HepG2 (cell line): ENCODE results near the gene FAM222A. TPM values are rescaled to one million over a fixed set of nuclear protein-coding genes. Genes with fewer than 3 reads are reported as not detected.

Source experiments
- ATAC-seq: fragments of 200-7000 bp; cut with Tn5 transposase; 3 replicates; pipeline ENCODE4 v1.9.1; 2020; ENCODE audit warnings: mild to moderate bottlenecking, moderate library complexity
- BruUV-seq: library from RNA; stranded (reverse); fragments of 400-500 nt; replicated peaks from 2 replicates; lab custom pipeline; 2021; lab: Mats Ljungman, UMichigan
- CTCF ChIA-PET: fragments of 300-600 bp; formaldehyde crosslinking; extraction: SDS; loops from one replicate; lab custom pipeline; 2021; ENCODE audit warnings: low total read pairs, inconsistent platforms, low intra/inter-chr PET ratio; lab: Yijun Ruan, JAX
- POLR2A ChIA-PET: fragments of 350-600 bp; sonication (Branson Sonifier 250); formaldehyde crosslinking; loops from one replicate; lab custom pipeline; 2020; ENCODE audit warnings: antibody characterized with exemption, inconsistent platforms; lab: Yijun Ruan, JAX
- DNase-seq: peaks from one replicate; pipeline ENCODE4 v3.0.0-alpha.2; 2015; ENCODE audit warnings: low spot score
- FAIRE-seq: peaks from 3 replicates; lab custom pipeline; 2011; peaks lifted over from hg19 to GRCh38; lab: Jason Lieb, UNC
- H2AFZ ChIP-seq: one replicate; pipeline ENCODE4 v1.6.1; 2011; ENCODE audit warnings: low read length, inconsistent platforms
- H3K27ac ChIP-seq: fragments of 300-600 bp; 3 replicates; pipeline ENCODE4 v1.8.0; 2011; ENCODE audit warnings: mixed run types, mild to moderate bottlenecking, mixed read lengths, low read length, inconsistent platforms; ENCODE audit not compliant: insufficient read depth; ENCODE audit errors: extremely low read length
- H3K27me3 ChIP-seq, 2 experiments: fragments of 200-600 bp in 1 of 2; 2 replicates in 1 of 2; 3 replicates in 1 of 2; pipeline versions ENCODE4 v1.6.0 to v1.8.0; 2011; ENCODE audit warnings: low read length in 2 of 2, mild to moderate bottlenecking in 2 of 2, moderate library complexity in 2 of 2, inconsistent platforms in 1 of 2; ENCODE audit not compliant: insufficient read depth in 2 of 2, control insufficient read depth in 1 of 2
- H3K36me3 ChIP-seq, 2 experiments: fragments of 200-600 bp in 1 of 2; replicated peaks in 1 of 2; 2 replicates in 1 of 2; 3 replicates in 1 of 2; pipeline versions ENCODE4 v1.5.1 to v1.8.0; 2011; ENCODE audit warnings: low read length in 2 of 2, inconsistent platforms in 1 of 2; ENCODE audit not compliant: insufficient read depth in 2 of 2, control insufficient read depth in 1 of 2
- H3K4me1 ChIP-seq: 2 replicates; pipeline ENCODE4 v1.5.1; 2012; ENCODE audit warnings: low read length, inconsistent platforms; ENCODE audit not compliant: insufficient read depth
- H3K4me2 ChIP-seq: 2 replicates; pipeline ENCODE4 v1.6.0; 2011; ENCODE audit warnings: low read depth, low read length, inconsistent platforms
- H3K4me3 ChIP-seq, 3 experiments: fragments of 200-600 bp in 1 of 3; sonication (generic), shearing (Covaris generic) in 1 of 3; replicated peaks in 1 of 3; 2 replicates each; pipeline ENCODE4 v1.5.1; 2011 to 2016; ENCODE audit warnings: low read length in 3 of 3, inconsistent platforms in 2 of 3, low read depth in 2 of 3, mild to moderate bottlenecking in 2 of 3, control low read depth in 1 of 3, mixed read lengths in 1 of 3; ENCODE audit not compliant: insufficient read depth in 1 of 3
- H3K79me2 ChIP-seq: one replicate; pipeline ENCODE4 v1.6.1; 2011; ENCODE audit warnings: low read length, inconsistent platforms; ENCODE audit not compliant: insufficient read depth
- H3K9ac ChIP-seq: 2 replicates; pipeline ENCODE4 v1.6.0; 2011; ENCODE audit warnings: mild to moderate bottlenecking, low read depth, low read length, inconsistent platforms; ENCODE audit not compliant: insufficient read depth
- H3K9me3 ChIP-seq: 2 replicates; pipeline ENCODE4 v1.5.1; 2012; ENCODE audit warnings: mild to moderate bottlenecking, low read length
- H4K20me1 ChIP-seq: 2 replicates; pipeline ENCODE4 v1.6.0; 2011; ENCODE audit warnings: inconsistent platforms, mild to moderate bottlenecking, low read length, moderate library complexity; ENCODE audit not compliant: insufficient read depth
- GPBP1L1 ChIP-seq: sonication (generic); formaldehyde crosslinking; IDR thresholded peaks from 2 replicates; pipeline ENCODE4 v1.5.0; 2020; ENCODE audit warnings: mild to moderate bottlenecking, missing genetic modification reagents
- HMGXB4 ChIP-seq, 2 experiments: sonication (generic) in 1 of 2; formaldehyde crosslinking in 1 of 2; IDR thresholded peaks; 2 replicates each; pipeline versions ENCODE4 v1.4.0 to v1.6.1; 2018 to 2020; ENCODE audit warnings: missing genetic modification reagents in 2 of 2, borderline replicate concordance in 1 of 2, low read depth in 1 of 2, mild to moderate bottlenecking in 1 of 2, missing biosample characterization in 1 of 2
- PAX8 ChIP-seq: sonication (generic); formaldehyde crosslinking; IDR thresholded peaks from 2 replicates; pipeline ENCODE4 v1.8.0; 2022; ENCODE audit warnings: mild to moderate bottlenecking, missing genetic modification reagents, borderline replicate concordance
- ZFP91 ChIP-seq: sonication (generic); formaldehyde crosslinking; IDR thresholded peaks from 2 replicates; pipeline ENCODE4 v1.9.0; 2022; ENCODE audit warnings: missing genetic modification reagents, mild to moderate bottlenecking, borderline replicate concordance
- ZNF180 ChIP-seq: sonication (generic); formaldehyde crosslinking; IDR thresholded peaks from 2 replicates; pipeline ENCODE4 v1.4.0; 2020; ENCODE audit warnings: low read depth, missing genetic modification reagents, borderline replicate concordance
- ZSCAN31 ChIP-seq: sonication (generic); formaldehyde crosslinking; IDR thresholded peaks from 2 replicates; pipeline ENCODE4 v1.5.0; 2020; ENCODE audit warnings: low read depth, mild to moderate bottlenecking, missing genetic modification reagents
- WGBS: methylation state at CpG from one replicate; pipeline ENCODE4 v1.1.6; 2017; ENCODE audit warnings: low lambda C conversion rate; 5-methylcytosine and 5-hydroxymethylcytosine counted together
- in situ Hi-C: cut with HindIII; loops from 2 replicates; pipeline ENCODE4 v1.10.0; 2017; ENCODE audit warnings: low pct_unique_long_range_greater_than_20kb; ENCODE audit not compliant: extremely low pct_ligation_motif_present
- intact Hi-C: fragments of 100-400 bp; cut with micrococcal nuclease; formaldehyde crosslinking; loops from one replicate; pipeline ENCODE4 v1.10.0; 2022; ENCODE audit not compliant: unreplicated experiment
- polyA plus RNA-seq, 8 experiments: library from polyadenylated mRNA; depleted of rRNA in 3 of 8; stranded (reverse) in 7 of 8; unstranded in 1 of 8; fragments of >200 nt; fragmentation: Illumina TruSeq in 4 of 8; extraction: Trizol in 4 of 8; gene quantifications; 2 replicates each; pipeline versions ENCODE4 v1.2.1 to v1.2.3, GENCODE V29; 2011 to 2016; ENCODE audit warnings: low read depth in 4 of 8, missing spikeins in 1 of 8, mixed read lengths in 1 of 8; ENCODE audit not compliant: insufficient read depth in 1 of 8
- total RNA-seq, 5 experiments: library from RNA; depleted of rRNA; stranded (reverse); fragments of >200 nt; fragmentation: Illumina TruSeq; extraction: Trizol; gene quantifications; 2 replicates each; pipeline ENCODE4 v1.2.3, GENCODE V29; 2016; ENCODE audit warnings: low read depth in 1 of 5

Gene FAM222A
- total and polyA plus RNA-seq, 2 of the 13 experiments (the other 11 are each of a cell fraction or from before 2014, with no cell fraction given) = 2.7 to 9.6 TPM

- ChIA-PET CTCF (no interaction called here), POLR2A (interaction anchor here (1.2 kb wide), 1 partner anchor 7 kb away, joined by 3 read pairs; no protein-coding TSS in a partner anchor)
- Histone ChIP-seq H3K9me3 (no peaks in the 10 kb centered on the region), H3K79me2 (no peaks in the 10 kb centered on the region), H3K27ac (no peak overlapping the region), H3K27me3 (no peaks in the 10 kb centered on the region), H3K4me2 (no peak overlapping the region), H4K20me1 (no peaks in the 10 kb centered on the region), H3K9ac (no peak overlapping the region), H3K4me3 (no peak overlapping the region), H2AFZ (no peak overlapping the region), H3K36me3 (peaks cover 1 to 17% of the 10 kb centered on the region in 2 experiments; a peak in 2 of 5 replicates), H3K4me1 (peaks cover 8% of the 10 kb centered on the region)
- intact Hi-C loops = no loop called here
- 0 out of 2 replicates have a peak, but pooled peaks have one; percentile 16 for TF ChIP-seq ZFP91 (CRISPR knock-in tag)
- no peak for TF ChIP-seq HMGXB4 (CRISPR knock-in tag; IDR thresholded peaks at IDR 0.05; ENCODE audit: borderline replicate concordance in 1 of 2, low read depth in 1 of 2)
- FAIRE-seq = no peak
- no peak for DNase-seq
- no TSS peak for BruUV-seq
- WGBS = 95% methylated on average over 6 of the region's 6 CpGs
- no peak for ATAC-seq
- in situ Hi-C loops = no loop called here
Observed at GRCh38 chr12:109765446-109765810, 51.8 kb downstream of the FAM222A start.

- H3K9me3 ChIP-seq = no peaks in the 10 kb centered on the region
- intact Hi-C loops (no loop called here), in situ Hi-C loops (no loop called here)
- H3K4me2 ChIP-seq = no peak overlapping the region
- no peak for FAIRE-seq
- ChIA-PET CTCF (no interaction called here), POLR2A (no interaction called here)
- peaks cover 1 to 17% of the 10 kb centered on the region in 2 experiments; a peak in 2 of 5 replicates for H3K36me3 ChIP-seq
- no peak overlapping the region for H3K9ac ChIP-seq
- no peak for DNase-seq
- no peak overlapping the region for H3K27ac ChIP-seq
- no peak for TF ChIP-seq ZNF180 (CRISPR knock-in tag)
- no peak for TF ChIP-seq GPBP1L1 (CRISPR knock-in tag)
- TF ChIP-seq ZSCAN31 (CRISPR knock-in tag) = no peak
- no peak for TF ChIP-seq PAX8 (CRISPR knock-in tag)
- no peaks in the 10 kb centered on the region for H3K4me1 ChIP-seq
- no peaks in the 10 kb centered on the region for H3K27me3 ChIP-seq
- BruUV-seq = no TSS peak
- no peaks in the 10 kb centered on the region for H3K79me2 ChIP-seq
- 99% methylated on average over 10 of the region's 12 CpGs for WGBS
- no peaks in the 10 kb centered on the region for H4K20me1 ChIP-seq
- no peak overlapping the region for H2AFZ ChIP-seq
- no peak for ATAC-seq
- H3K4me3 ChIP-seq = no peak overlapping the region
Observed at GRCh38 chr12:109766251-109766778, 52.7 kb downstream of the FAM222A start.
